GM19438 (cell line): Measurements from ENCODE around the gene PIGU.
"Not testable (repeated sequence)": the region's sequence is repeated elsewhere in the genome, so short reads cannot be mapped to it uniquely, and the experiment has no call there.

Experiments used
- ATAC-seq: cut with Tn5 transposase; IDR thresholded peaks from one replicate; pipeline ENCODE4 v1.9.1; 2021; ENCODE audit warnings: low read depth; ENCODE audit not compliant: unreplicated experiment

The PIGU gene

GRCh38 chr20:34626992-34627391 lies 49.9 kb downstream of the PIGU start:
- ATAC-seq, result no peak

DNA sequence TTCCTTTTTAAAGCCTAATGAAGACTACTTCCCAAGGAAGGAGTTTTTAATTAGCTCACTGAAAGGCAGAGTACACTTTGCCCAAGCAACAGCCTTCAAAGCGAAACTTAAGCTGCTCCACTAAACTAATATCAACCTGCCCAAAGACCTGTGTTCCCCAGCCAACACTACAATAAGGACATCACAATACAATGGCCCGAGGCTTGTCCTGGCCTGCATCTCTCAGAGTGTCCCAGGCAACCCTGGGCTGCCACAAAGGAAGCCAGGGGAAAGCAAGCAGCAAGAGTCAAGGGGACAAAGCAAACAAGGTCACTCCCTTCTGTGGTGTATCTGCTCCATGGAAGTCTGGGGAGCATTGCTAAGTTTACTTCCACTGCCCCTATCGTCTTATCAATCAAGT lies 52.3 kb downstream of the PIGU start:
- ATAC-seq, result no peak

GRCh38 chr20:34622821-34623451 lies 54.0 kb downstream of the PIGU start:
- no peak for ATAC-seq

GRCh38 chr20:34621383-34622367 lies 55.2 kb downstream of the PIGU start:
- ATAC-seq, result no peak

DNA sequence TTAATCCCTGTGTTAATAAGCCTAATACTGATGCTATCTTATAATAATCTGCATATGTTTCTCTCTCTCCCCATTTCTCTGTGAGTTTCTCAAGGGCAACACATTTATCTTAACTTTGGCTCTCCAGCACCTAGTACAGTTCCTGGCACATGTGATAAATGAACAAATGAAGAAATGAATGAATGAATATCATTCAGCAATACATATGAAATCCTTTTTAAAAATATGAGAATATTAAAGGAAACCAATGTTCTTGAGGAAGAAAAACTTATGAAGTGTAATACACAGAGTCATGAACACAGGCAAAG lies 55.9 kb downstream of the PIGU start:
- no peak for ATAC-seq

DNA sequence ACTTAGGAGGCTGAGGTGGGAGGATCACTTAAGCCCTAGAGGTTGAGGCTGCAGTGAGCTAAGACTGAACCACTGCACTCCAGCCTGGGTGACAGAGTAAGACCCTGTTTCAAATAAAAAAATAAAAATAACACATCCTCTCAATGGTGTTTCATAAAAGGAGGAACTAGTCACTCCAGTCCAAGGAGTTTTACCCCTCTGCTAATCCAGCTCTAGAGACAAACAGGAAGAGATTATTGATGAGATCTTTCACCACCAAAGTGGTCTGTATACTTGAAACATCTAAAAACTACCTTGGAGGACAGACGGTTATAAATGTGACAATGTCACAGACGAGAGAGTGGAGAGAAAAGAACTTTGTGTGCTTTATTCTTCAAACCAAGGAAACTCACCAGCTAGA lies 58.2 kb downstream of the PIGU start:
- ATAC-seq, result no peak

GRCh38 chr20:34616913-34617312 lies 60.0 kb downstream of the PIGU start:
- not testable (repeated sequence) for ATAC-seq

DNA sequence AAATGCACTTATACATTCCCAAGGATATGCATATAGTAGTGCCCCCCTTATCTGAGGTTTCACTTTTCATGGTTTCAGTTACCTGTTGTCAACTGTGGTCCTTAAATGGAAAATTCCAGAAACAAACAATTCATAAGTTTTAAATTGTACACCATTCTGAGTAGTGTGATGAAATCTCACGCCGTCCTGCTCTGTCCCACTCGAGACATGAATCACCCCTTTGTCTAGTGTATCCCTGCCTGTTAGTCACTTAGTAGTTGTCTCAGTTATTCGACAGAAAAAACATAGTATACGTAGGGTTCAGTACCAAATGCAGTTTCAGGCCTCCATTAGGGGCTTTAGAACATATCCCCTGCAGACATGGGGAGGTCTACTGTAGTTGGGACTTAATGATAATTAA lies 61.4 kb downstream of the PIGU start:
- no peak for ATAC-seq

- ATAC-seq, result not testable (repeated sequence)
Measured at GRCh38 chr20:34611976-34612375, 64.9 kb downstream of the PIGU start.

DNA sequence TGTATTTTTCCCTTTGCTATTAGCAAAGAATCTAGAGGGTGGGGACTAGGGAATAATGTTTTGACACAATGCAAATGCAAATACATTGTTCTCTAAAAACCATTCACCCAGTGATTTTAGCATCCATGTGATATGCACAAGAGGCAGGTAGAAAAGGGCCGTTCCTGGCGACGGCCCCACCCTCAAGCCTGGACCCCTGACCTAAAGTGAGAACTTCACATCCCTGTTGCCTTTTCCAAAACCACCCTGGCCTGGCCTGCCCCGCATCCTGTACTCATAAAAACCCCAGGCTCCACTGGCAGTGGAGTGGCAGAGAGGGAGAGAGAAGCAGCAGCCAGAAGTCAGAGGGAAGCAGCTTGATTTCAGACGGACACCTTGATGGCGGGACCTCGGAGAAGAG lies 69.8 kb downstream of the PIGU start:
- ATAC-seq, result no peak

DNA sequence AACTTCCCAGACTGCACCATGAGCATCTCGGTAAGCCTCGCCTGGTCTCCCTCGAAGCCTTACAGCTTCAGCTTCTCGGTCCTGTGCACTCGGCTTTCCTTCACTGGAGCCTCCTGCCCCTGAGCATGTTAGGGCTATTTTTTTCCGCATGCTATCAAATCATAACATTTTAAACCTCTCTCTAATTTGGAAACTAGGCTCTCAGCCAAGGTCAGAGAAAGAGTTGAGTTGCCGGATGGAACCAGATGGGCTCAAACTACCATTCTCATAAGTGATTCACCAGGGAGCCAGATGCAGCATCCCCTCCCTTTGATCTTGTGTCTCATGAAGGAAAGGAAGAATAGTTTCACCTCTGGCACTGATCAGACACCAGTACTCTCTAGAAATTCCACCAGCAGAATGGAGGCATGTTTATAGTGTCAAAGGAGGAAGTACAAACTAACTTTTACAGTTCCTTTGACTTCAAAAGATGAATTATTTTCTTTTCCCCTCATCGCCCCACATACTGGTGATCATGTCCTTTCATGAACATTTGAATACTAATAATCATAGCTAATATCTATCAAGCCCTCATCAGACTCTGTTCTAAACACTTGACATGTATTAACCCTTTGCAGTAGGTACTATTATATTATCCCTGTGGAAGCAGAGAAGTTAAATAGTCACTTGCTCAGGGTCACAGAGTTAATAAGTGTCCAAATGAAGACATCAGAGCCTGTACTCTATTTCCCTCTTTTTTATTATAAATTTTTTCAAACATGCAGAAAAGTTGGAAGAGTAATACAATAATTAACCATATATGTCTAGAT lies 71.7 kb downstream of the PIGU start:
- ATAC-seq, result no peak

DNA sequence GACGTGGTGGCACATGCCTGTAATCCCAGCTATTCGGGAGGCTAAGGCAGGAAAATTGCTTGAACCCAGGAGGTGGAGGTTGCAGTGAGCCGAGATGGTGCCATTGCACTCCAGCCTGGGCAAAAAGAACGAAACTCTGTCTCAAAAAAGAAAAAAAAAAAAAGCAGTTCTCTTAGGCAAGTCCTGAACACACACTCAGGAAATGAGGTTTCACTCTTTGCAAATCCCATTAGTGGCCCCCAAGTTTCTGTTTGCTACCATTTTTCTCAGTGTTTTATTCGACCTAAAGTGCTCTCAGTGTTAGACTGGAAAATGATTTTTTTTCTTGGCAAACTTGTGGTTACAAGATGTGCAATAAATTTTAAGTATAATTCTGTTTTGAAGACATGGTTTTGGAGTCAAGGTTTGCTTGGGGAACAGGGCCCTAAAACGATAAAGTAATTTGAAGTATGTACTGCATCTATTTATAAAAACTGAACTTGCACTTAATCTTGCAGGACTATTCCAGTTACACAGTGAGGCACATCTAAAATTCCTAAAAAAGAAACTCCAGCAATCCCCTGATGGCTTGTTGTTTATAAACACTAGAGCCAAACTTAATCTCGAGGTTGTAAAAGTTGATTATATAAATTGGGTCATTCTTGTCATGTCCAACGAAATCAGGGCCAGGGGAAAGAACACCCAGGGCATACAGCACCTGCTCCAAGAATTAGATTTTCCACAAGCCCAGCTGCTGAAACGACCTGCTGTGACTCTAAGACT lies 75.8 kb downstream of the PIGU start:
- ATAC-seq, result no peak

GRCh38 chr20:34595377-34596184 lies 81.3 kb downstream of the PIGU start:
- no peak for ATAC-seq

GRCh38 chr20:34586488-34587163 lies 90.3 kb downstream of the PIGU start:
- ATAC-seq, result no peak

- no peak for ATAC-seq
Measured at GRCh38 chr20:34585019-34585418, 91.9 kb downstream of the PIGU start.

DNA sequence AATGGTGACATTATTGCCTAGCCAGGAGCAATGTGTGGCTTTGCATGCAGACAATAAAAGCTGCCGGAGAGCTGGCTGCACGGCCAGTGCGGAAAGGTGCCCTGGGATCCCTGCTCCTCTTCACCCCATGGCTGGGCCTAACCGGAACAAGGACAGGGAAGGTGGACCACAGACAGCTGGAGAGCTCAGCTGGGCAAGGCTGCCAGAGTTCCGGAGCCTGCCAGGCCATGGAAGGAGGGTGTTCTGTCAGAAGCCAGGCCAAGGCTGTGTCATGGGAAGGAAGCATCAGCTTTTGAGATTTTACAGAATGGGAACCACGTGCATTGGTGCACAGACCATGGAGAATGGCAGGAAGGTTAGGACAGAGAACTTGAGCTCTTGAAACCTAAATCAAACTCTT lies 93.3 kb downstream of the PIGU start:
- ATAC-seq, result no peak

DNA sequence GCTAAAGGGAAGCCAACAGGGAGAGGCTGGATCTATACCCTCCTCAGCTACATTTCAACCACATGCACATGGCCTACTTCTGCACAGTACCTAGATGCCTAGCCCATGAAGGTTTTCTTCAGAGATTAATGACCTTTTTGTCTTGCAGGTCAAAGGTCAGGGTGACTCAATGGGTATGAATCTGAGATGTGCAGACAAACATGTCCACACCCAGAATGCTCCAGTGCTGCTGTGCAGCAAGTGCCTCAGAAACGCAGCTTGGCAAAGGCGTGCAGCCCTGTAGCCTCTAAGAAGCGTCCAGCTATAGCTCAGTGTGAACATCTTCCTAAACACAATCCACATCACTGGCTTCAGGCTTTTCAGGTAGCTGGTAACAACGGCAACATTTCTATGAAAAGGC lies 94.0 kb downstream of the PIGU start:
- ATAC-seq, result no peak

- ATAC-seq, result no peak
Measured at GRCh38 chr20:34582221-34582620, 94.7 kb downstream of the PIGU start.
